Activated T-cell treated with anti-CD3 and anti-CD28 coated beads for 48 hours (primary cell): Measurements from ENCODE around the gene HLA-DPB1.

Experiments used
- DNase-seq: peaks from one replicate; pipeline ENCODE4 v3.0.0-alpha.2; 2020; ENCODE audit warnings: low read depth

HLA-DPB1 gene

DNA sequence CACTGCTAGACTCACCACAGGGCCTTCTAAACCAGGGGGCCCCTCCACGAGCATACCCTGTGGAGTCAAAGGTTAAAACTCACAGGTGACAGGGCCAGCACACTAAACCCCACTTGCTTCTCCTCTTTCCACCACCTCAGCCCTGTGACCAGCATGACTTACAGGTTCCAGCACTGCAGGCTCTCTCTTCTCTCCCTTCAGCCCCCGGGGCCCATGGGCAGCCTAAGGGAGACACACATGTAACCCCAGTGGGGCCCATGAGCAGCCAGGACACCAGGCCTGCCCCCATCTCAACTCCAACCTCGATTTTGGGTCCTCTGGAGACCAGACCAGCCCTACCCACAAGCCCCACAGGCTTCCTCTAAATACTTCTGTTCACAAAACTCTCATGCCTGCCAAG is 28.0 kb downstream of the HLA-DPB1 start:
- DNase-seq = no peak

DNA sequence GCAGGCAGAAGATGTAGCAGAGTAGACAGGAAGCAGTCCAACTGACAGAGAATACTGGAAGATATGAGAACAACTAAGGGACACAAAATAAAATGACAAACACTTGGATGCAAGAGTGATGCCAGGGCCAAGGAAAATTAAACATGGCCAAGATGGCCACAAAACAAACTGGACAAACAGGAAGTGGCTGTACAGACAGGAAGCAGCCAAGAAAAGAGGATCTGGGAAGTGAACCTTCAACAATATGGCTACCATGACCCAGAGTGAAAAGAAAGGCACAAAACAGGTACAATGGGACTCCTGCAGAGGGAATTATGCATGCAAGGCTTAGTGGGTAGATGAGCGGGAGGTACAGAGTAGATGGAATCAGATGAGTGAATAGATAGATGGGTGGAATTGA is 29.1 kb downstream of the HLA-DPB1 start:
- no peak for DNase-seq

DNA sequence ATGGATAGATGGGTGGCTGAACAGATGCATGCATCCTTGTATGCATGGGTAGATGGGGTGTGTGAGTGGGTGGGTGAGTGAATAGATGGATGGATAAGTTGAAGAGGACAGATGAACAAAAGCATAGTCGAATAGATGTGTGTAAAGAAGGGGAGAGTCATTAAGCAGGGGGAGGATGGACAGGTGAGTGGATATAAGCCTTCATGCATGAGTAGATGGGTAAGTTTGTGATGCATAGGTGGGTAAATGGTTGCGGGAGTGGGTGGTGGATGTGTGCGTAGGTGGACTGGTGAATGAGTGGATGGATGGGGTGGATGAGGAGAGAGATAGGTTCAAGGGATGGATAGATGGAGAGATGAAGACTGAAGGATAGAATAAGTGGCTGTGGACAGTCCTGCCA is 29.6 kb downstream of the HLA-DPB1 start:
- no peak for DNase-seq

DNA sequence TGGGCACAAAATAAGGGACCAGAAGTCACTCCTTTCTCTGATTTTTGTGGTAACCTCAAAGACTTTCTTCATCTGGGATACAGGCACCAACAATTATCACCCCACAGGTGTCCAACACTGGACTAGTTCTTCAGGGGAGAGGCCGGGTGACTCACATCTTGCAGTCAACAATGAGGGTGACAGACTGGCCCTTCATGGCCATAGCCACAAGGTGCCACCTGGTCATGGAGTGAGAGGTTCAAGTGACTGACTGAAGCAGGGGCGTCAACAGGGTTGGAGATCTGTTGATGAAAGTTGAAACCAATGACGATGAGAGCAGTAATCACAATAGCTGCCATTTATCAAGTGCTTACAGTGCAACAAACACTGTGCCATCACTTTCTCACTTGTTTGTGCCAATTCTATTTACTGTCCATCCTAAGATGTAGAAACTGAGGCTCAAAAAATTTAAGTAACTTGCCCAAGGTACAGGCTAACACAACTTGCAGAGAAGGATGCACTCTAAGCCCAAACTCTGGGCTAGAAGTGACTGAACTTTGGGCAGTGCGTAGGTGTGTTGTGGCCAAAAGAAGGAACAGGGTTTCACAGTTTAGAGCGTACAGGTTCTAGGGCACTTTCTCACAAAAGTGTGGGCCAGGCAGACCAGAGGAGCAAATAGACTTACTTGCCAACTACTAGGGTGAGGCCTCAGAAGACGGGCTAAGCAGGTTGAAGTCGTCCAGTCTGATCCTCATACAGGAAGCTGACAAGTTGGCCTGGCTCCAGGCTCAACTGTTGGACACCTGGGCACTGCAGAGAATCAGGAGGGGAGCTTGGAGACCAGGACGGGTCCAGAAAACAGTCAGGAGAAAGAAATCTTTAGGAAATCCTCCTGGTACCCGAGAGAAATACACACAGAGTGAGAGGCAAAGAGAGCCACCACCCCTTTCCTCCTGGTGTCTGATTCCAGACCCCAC is 30.4 kb downstream of the HLA-DPB1 start:
- DNase-seq = no peak

DNA sequence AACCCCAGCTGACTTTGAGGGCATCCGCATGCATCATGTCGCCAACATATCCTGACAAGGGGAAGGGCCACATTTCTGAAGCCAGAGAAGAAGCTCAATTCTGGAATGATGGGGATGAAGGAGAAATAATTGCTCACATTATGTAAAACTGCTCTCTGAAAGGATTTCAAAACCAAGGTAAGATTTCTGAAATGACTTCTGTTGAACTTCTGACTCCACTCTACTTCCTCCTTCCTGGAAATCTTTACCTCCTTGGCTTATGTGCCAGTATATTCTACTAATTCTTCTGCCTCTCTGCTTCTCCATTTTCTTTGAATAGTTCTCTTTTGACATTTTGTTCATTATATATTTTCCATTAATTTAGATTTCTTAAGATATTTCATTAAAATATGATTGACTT is 31.9 kb downstream of the HLA-DPB1 start:
- DNase-seq = no peak

DNA sequence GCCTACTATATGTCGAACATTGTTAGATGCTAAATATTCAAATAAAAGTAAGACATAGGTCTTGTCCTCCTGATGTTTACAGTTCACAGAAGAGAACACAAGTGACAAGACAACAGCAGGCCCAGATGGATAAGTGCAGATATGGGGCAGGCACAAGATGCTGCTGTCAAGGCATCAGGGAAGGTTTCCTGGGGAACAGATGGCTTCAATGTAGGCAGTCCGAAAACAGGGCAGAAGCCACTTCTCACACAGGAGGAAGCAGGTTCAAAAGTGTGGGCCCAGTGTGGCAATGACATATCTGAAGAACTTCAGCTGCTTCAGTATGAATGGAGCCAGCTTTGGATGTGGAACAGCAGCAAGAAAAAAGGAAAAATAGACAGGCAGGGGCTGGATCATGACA is 32.5 kb downstream of the HLA-DPB1 start:
- DNase-seq = no peak

DNA sequence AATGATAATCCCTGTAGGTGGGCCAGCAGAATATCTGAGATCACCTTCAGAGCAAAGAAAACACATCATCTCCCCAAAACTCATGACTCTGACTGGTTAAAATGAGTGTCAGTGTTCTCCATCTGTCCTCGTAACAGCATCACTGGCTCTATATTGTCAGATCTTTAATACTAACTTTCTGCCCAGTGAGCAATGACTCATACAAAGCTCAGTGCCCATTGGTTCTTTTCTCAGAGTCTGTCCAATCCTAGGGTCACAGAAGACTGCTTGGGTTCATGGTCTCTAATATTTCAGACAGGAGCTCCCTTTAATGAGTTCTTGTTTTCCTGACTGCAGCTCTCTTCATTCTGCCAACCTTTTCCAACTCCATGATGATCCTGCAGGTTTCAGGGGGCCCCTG is 36.4 kb downstream of the HLA-DPB1 start:
- DNase-seq = no peak

DNA sequence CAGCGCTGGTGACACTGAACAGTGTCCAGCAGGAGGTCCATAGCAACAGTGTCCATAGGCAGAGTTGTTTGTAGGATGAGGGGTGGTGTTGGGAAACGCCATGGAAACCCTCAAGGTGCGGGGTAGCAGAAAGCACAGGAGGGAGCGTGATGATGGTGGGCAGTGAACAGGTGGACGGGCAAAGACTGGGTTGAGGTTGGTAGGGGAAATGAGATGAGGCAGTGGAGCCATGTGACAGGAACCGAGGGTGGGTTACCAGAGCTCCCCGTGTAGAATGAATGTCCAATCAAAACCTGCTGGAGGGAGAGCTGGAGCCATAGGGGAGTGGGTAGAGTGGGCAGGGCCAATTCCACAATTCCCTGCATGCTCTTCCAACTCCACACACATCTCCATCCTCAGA is 38.0 kb downstream of the HLA-DPB1 start:
- no peak for DNase-seq

DNA sequence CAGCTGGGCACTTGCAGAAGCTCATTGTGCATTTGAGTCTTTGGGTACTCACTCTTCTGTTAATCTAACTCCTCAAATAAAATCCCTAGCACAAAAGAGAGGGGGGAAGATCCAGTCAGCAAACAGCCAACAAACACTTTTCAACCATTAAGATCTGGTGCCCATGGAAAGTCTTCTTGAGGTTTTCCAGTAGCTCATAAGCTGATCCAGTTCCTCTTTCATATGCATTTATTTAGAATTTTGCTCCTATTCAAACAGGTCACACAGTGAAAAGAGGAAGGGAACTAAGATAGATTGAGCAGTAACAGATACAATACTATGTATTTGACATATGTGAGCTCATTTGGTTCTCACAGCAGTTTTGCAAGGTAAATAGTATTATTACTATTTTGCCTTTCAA is 38.6 kb downstream of the HLA-DPB1 start:
- DNase-seq = no peak

DNA sequence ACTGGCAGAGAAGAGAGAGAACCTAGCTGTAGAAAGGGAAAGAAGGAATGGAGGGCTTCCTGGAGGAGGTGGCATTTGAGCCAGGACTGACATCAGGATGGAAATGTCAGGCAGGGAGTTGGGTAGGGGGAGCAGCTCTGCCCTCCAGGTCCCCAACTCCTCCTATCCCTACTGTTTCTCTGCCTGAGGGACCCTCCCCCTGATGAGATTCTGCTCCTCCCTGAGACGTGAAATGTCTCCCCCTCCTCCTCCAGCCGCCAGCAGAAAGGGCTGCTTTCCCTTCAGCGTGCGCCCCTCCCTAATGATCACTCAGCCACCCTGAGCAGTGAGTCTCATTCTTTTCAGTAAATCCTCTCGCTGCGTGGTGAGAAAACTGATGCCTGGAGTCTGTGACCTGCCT is 40.6 kb downstream of the HLA-DPB1 start:
- no peak for DNase-seq

DNA sequence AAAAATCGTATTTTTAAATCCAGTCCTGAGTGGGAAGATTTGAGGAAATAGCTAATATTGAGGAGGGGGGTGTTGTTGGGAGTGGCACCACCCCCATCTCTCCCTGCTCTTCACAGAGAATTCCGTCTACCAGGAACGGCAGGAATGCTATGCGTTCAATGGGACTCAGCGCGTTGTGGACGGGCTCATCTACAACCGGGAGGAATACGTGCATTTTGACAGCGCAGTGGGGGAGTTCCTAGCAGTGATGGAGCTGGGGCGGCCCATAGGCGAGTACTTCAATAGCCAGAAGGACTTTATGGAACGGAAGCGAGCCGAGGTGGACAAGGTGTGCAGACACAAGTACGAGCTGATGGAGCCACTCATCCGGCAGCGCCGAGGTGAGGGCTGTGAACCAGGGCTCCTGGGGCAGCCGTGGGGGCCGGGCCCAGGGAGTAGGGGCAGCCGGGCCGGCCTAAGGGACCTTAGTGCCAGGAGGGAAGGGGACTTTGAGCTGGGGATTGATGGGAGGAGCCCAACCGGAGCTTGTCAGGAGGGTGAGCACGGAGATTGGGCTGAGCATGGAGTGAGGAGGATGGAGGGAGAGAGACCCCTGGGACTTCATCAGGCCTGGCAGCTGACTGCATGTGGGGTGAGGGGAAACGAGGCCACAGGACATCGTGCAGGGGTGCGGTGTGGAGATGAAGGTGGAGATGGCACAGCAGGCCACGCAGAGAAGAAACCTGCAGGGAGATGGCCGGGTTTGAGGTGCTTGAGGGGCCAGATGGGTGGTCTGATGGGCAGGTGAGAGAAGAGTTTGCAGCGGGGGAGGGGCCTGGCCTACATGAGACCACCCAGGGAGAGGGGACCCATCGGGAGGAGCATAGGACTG is 41.3 kb downstream of the HLA-DPB1 start:
- no peak for DNase-seq

DNA sequence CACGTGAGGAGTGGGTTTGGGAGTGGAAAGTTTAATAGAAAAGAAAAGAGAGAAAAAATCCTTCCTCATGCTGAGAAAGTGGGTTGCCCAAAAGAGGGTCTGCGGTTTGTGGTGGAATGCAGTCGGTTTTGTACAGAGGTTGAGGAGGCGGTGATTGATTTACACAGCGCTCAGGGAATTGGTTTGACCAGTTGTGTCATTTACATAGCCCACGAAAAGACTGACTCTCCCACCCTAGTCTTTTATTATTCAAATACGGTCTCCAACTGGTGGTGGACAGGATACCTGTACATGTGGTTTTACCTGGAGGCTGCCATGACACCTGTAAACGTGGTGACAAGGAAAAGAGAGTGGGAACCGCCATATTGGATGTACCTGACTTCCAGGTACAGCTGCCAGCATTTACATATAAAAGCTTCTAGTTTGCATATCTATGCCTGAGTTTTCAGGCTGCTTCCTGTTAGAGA is 42.1 kb downstream of the HLA-DPB1 start:
- no peak for DNase-seq

DNA sequence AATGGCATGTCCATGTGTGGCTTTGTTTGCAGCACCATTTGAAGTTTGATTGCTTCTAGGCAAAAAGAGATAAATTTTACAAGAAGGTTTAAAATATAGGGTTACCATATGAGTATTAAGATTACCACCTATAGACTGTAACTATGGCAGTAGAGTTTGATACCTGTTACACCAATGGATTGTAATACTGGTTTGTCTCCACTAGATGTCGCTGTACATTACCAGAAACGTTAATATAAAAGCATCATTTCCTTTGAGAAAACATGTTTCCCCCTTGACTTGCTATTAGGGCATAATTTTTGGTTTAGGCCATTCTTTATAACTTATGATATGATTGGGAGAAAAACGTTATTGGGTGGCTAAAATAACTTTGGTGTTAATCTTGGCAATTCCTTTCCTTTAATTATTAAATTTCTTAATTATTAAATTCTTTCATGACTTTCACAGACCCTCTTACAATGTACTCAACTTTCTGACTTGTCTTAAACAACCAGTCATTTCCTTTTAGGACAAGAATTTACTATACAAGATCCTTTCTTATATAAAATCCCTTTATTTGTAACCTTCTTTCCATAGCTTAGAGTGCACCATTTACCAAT is 42.8 kb downstream of the HLA-DPB1 start:
- DNase-seq = no peak

DNA sequence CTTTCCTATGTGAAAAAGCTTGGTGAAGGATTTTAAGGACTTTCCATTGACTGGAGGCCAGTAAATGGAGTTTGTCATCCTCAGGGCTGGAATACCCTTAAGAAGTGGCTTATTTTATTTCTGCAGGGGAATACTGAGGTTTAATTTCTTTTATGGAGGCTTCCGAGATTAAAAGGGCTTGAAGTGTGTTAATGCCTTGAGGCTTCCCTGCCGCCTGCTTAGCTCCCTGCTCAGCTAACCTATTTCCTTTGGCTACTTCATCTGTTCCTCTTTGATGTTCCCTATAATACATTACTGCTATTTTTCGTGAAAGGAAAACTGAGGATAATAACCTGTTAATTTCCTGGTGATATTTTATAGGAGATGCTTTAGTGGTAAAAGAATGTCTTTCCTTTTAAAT is 44.2 kb downstream of the HLA-DPB1 start:
- no peak for DNase-seq

DNA sequence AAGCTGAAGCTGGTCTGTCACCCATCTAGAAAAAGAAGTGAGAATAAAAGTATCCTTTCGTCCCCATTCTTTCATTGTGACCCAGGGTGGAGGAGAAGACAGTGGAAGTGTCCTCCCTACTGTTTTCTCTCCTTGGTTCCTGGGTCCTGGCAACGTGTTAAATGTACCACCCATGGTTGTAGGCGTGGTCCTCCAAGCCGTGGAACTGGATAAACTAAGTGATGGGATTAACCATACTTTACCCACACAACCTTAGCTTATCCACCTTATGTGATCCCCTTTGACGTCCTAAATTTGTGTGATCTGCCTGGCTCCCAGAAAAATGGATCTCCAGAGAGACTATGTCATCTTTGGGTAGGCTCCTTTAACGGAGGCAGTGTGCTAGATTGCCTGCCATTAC is 47.4 kb downstream of the HLA-DPB1 start:
- no peak for DNase-seq

DNA sequence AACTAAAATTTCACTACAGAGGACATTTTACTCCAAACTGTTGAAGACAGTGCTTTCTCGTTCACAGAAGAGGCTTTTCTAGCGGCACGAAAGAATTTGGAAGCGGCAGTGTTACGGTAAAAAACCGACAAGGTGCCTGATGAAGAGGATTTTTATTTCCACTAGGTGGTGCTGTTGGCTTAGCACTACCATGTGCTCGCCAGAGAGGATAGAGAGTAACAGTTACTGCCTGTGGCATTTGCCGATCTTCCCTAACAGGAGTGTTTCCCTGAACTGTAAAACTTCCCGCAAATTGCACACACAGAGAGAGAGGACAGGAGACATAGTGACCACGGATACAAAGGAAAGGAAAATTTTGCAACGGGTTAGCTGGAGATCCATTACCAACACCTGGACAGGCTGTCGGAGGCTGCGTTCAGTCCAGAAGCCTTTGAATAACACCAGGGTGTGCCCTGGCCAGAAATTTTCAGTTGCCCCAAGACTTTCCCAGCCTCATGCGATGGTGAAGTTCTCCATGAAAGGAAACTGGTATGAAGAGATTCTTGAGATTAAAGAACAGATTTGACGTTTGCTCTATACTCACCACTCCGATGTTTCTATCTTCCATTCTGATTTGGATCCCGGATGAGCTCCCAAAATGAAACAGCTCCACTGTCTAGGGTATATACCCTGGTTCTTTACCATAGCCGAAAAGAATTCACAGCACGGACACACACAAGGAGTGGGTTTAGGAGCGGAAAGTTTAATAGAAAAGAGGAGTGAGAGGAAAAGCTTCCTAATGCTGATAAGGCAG is 48.1 kb downstream of the HLA-DPB1 start:
- DNase-seq = no peak

DNA sequence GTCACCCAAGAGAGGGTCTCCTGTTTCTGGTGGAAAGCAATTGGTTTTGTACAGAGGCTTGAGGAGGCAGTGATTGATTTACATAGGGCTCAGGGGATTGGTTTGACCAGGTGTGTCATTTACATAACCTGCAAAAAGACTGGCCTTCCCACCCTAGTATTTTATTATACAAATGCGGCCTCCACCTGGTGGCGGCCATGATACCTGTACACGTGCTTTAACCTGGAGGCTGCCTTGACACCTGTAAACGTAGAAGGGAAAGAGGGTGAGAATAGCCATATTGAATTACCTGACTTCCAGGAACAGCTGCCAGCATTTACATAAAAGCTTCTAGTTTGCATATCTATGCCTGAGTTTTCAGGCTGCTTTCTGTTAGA is 48.7 kb downstream of the HLA-DPB1 start:
- DNase-seq = no peak

DNA sequence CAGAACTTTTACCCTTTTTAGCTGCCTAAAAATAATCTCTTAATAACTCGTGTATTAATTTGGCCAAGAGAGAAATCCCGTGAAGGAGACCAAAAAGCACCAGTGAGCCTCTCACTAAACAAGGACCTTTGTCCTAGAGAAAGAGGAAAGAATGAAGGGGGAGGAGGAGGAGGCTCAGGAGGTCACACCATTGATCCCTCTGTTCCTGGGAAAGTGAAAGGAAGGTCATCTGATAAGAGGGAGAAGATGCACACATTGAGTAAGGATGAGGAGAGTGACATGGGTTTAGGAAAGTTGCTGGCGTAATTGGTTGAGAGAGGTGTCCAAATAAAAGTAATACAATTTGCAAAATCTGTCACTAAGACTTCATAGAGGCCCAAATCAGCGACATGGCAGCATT is 49.2 kb downstream of the HLA-DPB1 start:
- DNase-seq = no peak

DNA sequence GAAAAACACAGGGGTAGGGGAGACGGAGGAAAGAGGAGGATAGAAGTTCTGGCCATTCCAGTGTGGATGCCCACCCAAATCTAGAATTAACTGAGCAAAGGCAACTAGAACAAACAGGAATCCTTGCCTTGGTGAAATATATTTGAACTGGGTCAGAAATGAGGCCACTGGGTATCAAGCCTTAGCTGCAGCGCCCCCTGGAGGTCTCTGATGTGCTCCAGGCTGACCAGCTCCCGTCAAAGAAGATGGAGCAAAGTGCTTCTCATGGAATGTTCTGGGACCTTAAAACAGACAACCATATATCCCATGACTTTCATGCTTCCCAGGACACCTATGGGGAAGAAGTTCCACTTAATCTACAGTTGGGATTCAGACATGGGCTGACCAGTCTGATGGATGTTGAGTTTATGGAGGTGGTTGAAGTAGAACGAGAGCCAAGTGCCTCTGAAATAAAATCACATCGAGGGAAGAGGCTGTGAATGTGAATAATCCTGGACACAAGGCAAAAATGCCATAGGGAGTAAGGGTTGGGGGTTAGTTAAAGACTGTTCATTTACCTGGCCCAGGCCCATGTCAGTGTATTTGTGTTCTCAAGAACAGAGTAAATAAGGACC is 50.4 kb downstream of the HLA-DPB1 start:
- peak; percentile 60 for DNase-seq

DNA sequence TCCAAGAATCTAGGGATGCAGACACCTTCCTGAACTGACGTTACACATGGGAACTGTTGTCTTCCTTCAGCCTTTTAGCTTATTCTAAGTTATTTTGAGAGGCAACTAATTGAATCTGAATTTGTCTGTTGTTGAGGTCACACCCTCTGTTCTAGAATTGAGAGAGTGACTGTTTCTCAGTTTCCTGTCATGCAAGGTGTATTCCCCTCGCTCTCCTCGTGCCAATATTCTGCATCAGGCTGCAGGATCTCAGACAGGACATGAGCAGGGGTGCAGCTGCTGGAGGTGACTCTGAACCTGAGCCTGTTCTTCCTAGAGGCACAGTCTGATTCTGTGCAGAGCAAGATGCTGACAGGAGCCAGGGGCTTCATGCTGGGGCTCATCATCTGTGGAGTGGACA is 52.5 kb downstream of the HLA-DPB1 start:
- DNase-seq = no peak

DNA sequence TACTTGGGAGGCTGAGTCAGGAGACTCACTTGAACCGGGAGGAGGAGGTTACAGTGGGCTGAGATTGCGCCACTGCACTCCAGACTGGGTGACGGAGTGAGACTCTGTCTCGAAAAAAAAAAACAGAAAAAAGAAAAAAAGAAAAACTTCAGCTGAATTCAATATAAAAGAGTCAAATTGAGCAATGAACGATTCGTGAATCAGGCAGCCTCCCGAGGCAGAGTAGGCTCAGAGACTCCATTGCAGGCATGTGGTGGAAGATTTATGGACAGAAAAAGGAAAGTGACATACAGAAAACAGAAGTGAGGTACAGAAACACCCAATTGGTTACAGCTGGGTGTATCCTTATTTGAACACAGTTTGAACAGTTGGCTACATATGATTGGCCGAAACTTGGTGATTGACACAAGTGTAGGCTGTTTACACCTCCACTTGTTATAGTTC is 56.3 kb downstream of the HLA-DPB1 start:
- no peak for DNase-seq
